Right lobe of liver (tissue), 6 donors: ENCODE measurements around the gene DUS3L. TPM values are rescaled to one million over a fixed set of nuclear protein-coding genes. Genes with fewer than 3 reads are reported as not detected.

Source experiments
- ATAC-seq, 4 donors: fragments of 200-7000 bp; cut with Tn5 transposase; one replicate each; pipeline ENCODE4 v1.9.1; 2020; ENCODE audit warnings: mild to moderate bottlenecking in 4 of 4, moderate library complexity in 4 of 4
- DNase-seq, 3 donors: peaks; one replicate each; pipeline ENCODE4 v3.0.0-alpha.2; 2020
- H3K27ac ChIP-seq, 3 donors: fragments of 200-600 bp; one replicate each; pipeline ENCODE4 v1.8.0; 2022
- H3K27me3 ChIP-seq, 2 donors: fragments of 200-600 bp; one replicate each; pipeline ENCODE4 v1.8.0; 2022
- H3K36me3 ChIP-seq, 4 donors: fragments of 200-600 bp; sonication (generic) in 1 of 4; one replicate each; pipeline versions ENCODE4 v1.5.1 to v1.8.0; 2017 to 2022; ENCODE audit warnings: control low read depth in 1 of 4
- H3K4me1 ChIP-seq, 4 donors: fragments of 200-600 bp; sonication (generic) in 1 of 4; one replicate each; pipeline versions ENCODE4 v1.5.1 to v1.8.0; 2017 to 2022; ENCODE audit warnings: control low read depth in 1 of 4
- H3K4me3 ChIP-seq, 3 donors: fragments of 200-600 bp; one replicate each; pipeline ENCODE4 v1.8.0; 2022
- H3K9me3 ChIP-seq, 4 donors: fragments of 200-600 bp; sonication (generic) in 1 of 4; one replicate each; pipeline versions ENCODE4 v1.5.1 to v1.8.0; 2017 to 2022; ENCODE audit warnings: control low read depth in 1 of 4
- POLR2A ChIP-seq: fragments of 450-650 bp; IDR thresholded peaks from one replicate; pipeline ENCODE4 v1.6.1; 2017; ENCODE audit warnings: antibody characterized with exemption, mild to moderate bottlenecking
- WGBS: methylation state at CpG from one replicate; pipeline ENCODE4 v1.1.6; 2018; ENCODE audit warnings: low coverage, low lambda C conversion rate; ENCODE audit not compliant: insufficient coverage; ENCODE audit errors: missing lambda C conversion rate; 5-methylcytosine and 5-hydroxymethylcytosine counted together
- intact Hi-C, 2 donors: fragments of 100-400 bp; cut with DNase I; formaldehyde crosslinking; loops; one replicate each; pipeline versions ENCODE4 v1.11.2 to v1.14.1; 2022
- total RNA-seq, 6 experiments: library from RNA; depleted of rRNA in 2 of 6; stranded (reverse); fragments of >200 nt in 2 of 6; fragmentation: NEBNext Ultra II Directional in 3 of 6; extraction: Animal tissue kit (Norgen Biotek cat#: 25700) in 3 of 6; gene quantifications; one replicate each; pipeline versions ENCODE4 v1.1.0 to v1.2.4, GENCODE V29; 2016 to 2023
- TF ChIP-seq, protein P1 (sequence below), 4 donors: fragments of 200-600 bp in 3 of 4; fragments of 450-650 bp in 1 of 4; IDR thresholded peaks; one replicate each; pipeline versions ENCODE4 v1.5.1 to v1.8.0; 2016 to 2022; ENCODE audit warnings: antibody characterized with exemption in 4 of 4, mild to moderate bottlenecking in 2 of 4
- donor health status: DM: no; HTN: yes; CAD: no.
- donor health status: DM: no; HTN: no; CAD: no.
- donor health status: DM: no; HTN: no; CAD: no.
- donor health status: DM: no; HTN: yes; CAD: no.
- donor health status: DM: no; HTN: yes; CAD: no.

The DUS3L gene
- total RNA-seq, 6 experiments from 2014 or later = 14.7 to 28.6 (median 20.5) TPM

DNA sequence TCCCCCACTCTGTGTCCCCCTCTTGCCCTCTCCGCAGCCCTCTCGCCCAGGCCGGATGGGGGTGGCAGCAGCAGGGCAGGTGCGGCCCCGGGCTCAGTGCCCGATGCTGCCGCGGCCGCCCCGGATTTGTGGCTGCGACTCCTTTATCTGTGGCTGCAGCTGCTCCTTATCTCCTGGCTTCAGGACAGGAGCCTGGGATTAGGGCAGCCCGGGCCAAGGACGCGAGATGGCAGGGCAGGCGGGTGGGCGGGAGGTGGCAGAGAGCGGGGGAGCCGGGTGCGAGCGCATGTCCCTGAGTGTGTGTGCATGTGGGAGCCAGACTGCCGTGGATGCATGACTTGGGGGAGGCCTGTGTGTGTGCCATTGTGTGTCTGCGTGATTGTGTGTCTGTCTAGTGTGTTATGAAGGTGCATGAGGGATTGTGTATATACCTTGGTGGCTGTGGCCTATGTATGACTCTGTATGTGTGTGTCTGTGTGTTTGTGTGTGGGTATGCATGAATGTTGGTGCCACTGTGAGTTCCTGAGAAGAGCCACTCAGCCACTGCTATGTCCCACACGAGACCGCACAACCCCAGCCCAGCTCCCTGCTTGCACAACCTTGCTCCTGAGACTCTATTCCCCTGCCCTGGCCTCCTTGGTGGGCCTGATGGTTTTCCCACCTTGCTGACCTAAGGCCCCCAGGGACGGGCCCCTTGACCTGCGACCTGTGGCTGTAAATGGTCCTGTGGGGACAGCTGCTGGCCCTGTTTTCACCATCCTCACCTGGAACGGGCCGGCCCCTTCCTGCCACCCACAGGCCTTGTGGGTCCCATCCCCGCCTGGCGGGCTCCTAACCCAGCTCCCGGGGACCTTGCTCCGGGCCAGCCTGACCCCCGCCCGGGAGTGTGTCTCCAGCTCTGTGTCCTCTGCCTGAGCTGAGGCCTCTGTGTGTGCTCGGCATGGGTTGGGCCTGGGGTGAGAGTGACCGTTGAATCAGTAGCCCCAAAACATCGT is 8.6 kb upstream of the DUS3L start:
- TF ChIP-seq POLR2A = no peak
- TF ChIP-seq, protein P1, sequence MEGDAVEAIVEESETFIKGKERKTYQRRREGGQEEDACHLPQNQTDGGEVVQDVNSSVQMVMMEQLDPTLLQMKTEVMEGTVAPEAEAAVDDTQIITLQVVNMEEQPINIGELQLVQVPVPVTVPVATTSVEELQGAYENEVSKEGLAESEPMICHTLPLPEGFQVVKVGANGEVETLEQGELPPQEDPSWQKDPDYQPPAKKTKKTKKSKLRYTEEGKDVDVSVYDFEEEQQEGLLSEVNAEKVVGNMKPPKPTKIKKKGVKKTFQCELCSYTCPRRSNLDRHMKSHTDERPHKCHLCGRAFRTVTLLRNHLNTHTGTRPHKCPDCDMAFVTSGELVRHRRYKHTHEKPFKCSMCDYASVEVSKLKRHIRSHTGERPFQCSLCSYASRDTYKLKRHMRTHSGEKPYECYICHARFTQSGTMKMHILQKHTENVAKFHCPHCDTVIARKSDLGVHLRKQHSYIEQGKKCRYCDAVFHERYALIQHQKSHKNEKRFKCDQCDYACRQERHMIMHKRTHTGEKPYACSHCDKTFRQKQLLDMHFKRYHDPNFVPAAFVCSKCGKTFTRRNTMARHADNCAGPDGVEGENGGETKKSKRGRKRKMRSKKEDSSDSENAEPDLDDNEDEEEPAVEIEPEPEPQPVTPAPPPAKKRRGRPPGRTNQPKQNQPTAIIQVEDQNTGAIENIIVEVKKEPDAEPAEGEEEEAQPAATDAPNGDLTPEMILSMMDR (IDR thresholded peaks at IDR 0.05) = no peak
- Histone ChIP-seq H3K4me3 (no peak overlapping the region), H3K4me1 (peaks cover 0 to 49% (median 21%) of the 10 kb centered on the region in 4 donors), H3K27ac (peak overlapping the region; percentile 20 to 67 (median 45)), H3K9me3 (no peaks in the 10 kb centered on the region), H3K27me3 (no peaks in the 10 kb centered on the region), H3K36me3 (no peaks in the 10 kb centered on the region)
- 11% methylated on average over 14 of the region's 37 CpGs for WGBS
- intact Hi-C loops = loop anchor here in 1 of 2 donors (10.0 kb wide), 1 partner anchor 165 kb away; no protein-coding TSS in a partner anchor
- ATAC-seq = peak; percentile 1 to 35 (median 19)
- DNase-seq = peak; percentile 65 to 80 (median 79)

DNA sequence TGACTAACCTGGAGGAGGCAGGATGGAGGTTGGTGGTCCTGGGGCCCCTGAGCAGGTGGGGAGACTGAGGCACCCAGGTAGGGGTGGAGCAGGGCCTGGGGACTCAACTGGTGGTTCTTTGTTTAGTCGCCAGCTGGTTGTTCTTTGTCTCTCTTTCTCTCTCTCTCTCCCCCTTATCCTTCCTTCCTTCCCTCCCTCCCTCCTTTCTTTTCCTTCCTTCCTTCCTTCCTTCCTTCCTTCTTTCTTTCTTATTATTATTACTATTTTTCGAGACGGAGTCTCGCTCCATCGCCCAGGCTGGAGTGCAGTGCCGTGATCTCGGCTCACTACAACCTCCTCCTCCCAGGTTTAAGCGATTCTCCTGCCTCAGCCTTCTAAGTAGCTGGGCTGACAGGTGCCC is 7.3 kb upstream of the DUS3L start:
- H3K36me3 ChIP-seq = no peaks in the 10 kb centered on the region
- no peak overlapping the region for H3K27ac ChIP-seq
- DNase-seq = no peak
- no peak for ATAC-seq
- 96% methylated on average over 4 of the region's 8 CpGs for WGBS
- H3K4me3 ChIP-seq = no peak overlapping the region
- no peaks in the 10 kb centered on the region for H3K27me3 ChIP-seq
- TF ChIP-seq POLR2A = no peak
- TF ChIP-seq, protein P1 (IDR thresholded peaks at IDR 0.05) = no peak
- intact Hi-C loops = no loop called here
- H3K4me1 ChIP-seq = peaks cover 0 to 46% (median 19%) of the 10 kb centered on the region in 4 donors
- H3K9me3 ChIP-seq = no peaks in the 10 kb centered on the region

DNA sequence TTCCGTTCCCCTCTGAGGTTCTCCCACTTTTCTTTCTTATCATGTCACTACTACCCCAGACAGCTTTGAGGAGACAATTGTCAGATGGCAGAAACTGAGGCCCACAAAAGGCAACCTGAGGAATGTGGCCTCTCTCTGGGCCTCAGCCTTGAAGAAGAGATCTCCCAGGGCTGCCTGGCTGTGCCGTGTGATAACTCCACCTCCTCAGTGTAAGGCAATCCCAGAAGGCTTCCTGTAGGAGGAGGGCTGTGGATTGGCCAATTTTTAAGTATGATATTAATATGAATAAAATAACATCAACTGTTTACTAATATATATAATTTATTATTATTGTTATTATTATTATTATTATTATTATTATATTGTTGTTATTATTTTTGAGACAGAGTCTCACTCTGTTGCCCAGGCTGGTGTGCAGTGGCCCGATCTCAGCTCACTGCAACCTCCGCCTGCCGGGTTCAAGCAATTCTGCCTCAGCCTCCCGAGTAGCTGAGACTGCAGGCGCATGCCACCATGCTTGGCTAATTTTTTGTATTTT is 4.5 kb upstream of the DUS3L start:
- ATAC-seq (no peak), DNase-seq (no peak)
- 93% methylated on average over 7 of the region's 7 CpGs for WGBS
- intact Hi-C loops = no loop called here
- no peak overlapping the region for H3K4me3 ChIP-seq
- peaks cover 3 to 30% (median 14%) of the 10 kb centered on the region in 4 donors for H3K4me1 ChIP-seq
- TF ChIP-seq, protein P1 (IDR thresholded peaks at IDR 0.05) = no peak
- no peak for TF ChIP-seq POLR2A
- H3K27ac ChIP-seq = no peak overlapping the region
- no peaks in the 10 kb centered on the region for H3K9me3 ChIP-seq
- no peaks in the 10 kb centered on the region for H3K27me3 ChIP-seq
- no peaks in the 10 kb centered on the region for H3K36me3 ChIP-seq

DNA sequence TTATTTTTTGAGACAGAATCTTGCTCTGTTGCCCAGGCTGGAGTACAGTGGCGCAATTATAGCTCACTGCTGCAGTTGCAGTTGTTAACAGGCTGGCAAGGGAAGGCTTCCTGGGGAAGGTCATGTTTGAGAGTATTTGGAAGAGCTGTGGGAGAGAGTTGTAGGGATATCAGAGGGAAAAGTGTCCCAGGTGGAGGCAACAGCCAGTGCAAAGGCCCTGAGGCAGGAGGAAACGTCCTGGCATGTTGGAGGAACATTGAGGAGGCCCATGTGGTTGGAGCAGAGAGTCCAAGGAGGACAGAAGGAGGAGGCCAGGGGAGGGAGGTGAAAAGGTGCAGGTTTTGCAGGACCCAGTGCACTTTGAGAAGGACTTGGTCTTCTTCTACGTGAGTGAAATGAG is 2.2 kb upstream of the DUS3L start:
- Histone ChIP-seq H3K27ac (no peak overlapping the region), H3K9me3 (no peaks in the 10 kb centered on the region), H3K4me1 (peaks cover 0 to 10% (median 1%) of the 10 kb centered on the region in 4 donors), H3K4me3 (no peak overlapping the region), H3K27me3 (no peaks in the 10 kb centered on the region), H3K36me3 (peaks cover 0 to 16% (median 7%) of the 10 kb centered on the region in 4 donors)
- intact Hi-C loops = no loop called here
- no peak for TF ChIP-seq POLR2A
- TF ChIP-seq, protein P1 (IDR thresholded peaks at IDR 0.05) = no peak
- DNase-seq = no peak
- 93% methylated on average over 3 of the region's 3 CpGs for WGBS
- no peak for ATAC-seq
